H1 (cell line): ENCODE measurements around the gene ZFP1. TPM values are rescaled to one million over a fixed set of nuclear protein-coding genes. Genes with fewer than 3 reads are reported as not detected.

ENCODE experiments used
- CTCF ChIA-PET: fragments of 300-600 bp; sonication (Branson Sonifier 250); formaldehyde crosslinking; loops from one replicate; lab custom pipeline; 2021; ENCODE audit not compliant: partially characterized antibody; lab: Charles Lee
- POLR2A ChIA-PET: fragments of 300-600 bp; sonication (Branson Sonifier 250); formaldehyde crosslinking; loops from one replicate; lab custom pipeline; 2021; ENCODE audit warnings: inconsistent platforms; ENCODE audit not compliant: partially characterized antibody; lab: Charles Lee
- DNase-seq, 2 experiments: peaks; one replicate each; pipeline versions ENCODE4 v3.0.0 to v3.0.0-alpha.2; 2010 to 2022; ENCODE audit warnings: low spot score in 2 of 2, low read depth in 1 of 2, mixed read lengths in 1 of 2
- FAIRE-seq: peaks from 2 replicates; lab custom pipeline; 2011; peaks lifted over from hg19 to GRCh38; lab: Jason Lieb, UNC
- H2AFZ ChIP-seq: 2 replicates; pipeline ENCODE4 v1.8.1; 2012; ENCODE audit warnings: low read length, inconsistent platforms
- H2AK5ac ChIP-seq: 2 replicates; pipeline ENCODE4 v1.6.1; 2013; ENCODE audit warnings: low read depth, low read length
- H2BK120ac ChIP-seq: replicated peaks from 2 replicates; pipeline ENCODE3; 2013; ENCODE audit warnings: low read depth, low read length, inconsistent platforms
- H2BK12ac ChIP-seq: 2 replicates; pipeline ENCODE4 v1.6.1; 2013; ENCODE audit warnings: low read depth, low read length
- H2BK15ac ChIP-seq: 2 replicates; pipeline ENCODE4 v1.6.1; 2013; ENCODE audit warnings: low read length
- H2BK20ac ChIP-seq: 2 replicates; pipeline ENCODE4 v1.6.1; 2013; ENCODE audit warnings: low read length
- H2BK5ac ChIP-seq: 2 replicates; pipeline ENCODE4 v1.6.1; 2013; ENCODE audit warnings: low read depth, low read length
- H3K14ac ChIP-seq: 2 replicates; pipeline ENCODE4 v1.6.1; 2013; ENCODE audit warnings: inconsistent platforms; ENCODE audit not compliant: insufficient read length
- H3K18ac ChIP-seq: 2 replicates; pipeline ENCODE4 v1.6.1; 2013; ENCODE audit warnings: low read length; ENCODE audit errors: extremely low read depth
- H3K23ac ChIP-seq: 2 replicates; pipeline ENCODE4 v1.6.1; 2013; ENCODE audit warnings: inconsistent platforms; ENCODE audit not compliant: insufficient read length
- H3K23me2 ChIP-seq: 2 replicates; pipeline ENCODE4 v1.6.1; 2013; ENCODE audit warnings: low read depth, low read length
- H3K27ac ChIP-seq: 2 replicates; pipeline ENCODE4 v1.6.1; 2011; ENCODE audit warnings: low read depth, low read length, inconsistent platforms
- H3K27me3 ChIP-seq, 4 experiments: replicated peaks in 1 of 4; 1 replicate in 1 of 4; 2 replicates in 3 of 4; pipeline versions ENCODE4 v1.6.1 to v1.8.1; 2011 to 2013; ENCODE audit warnings: low read length in 3 of 4, mild to moderate bottlenecking in 3 of 4, inconsistent platforms in 2 of 4, mixed read lengths in 2 of 4, moderate library complexity in 1 of 4; ENCODE audit not compliant: control insufficient read depth in 3 of 4, insufficient read depth in 3 of 4; ENCODE audit errors: extremely low read depth in 1 of 4
- H3K36me3 ChIP-seq, 4 experiments: 2 replicates each; pipeline versions ENCODE4 v1.6.1 to v1.8.1; 2011 to 2013; ENCODE audit warnings: mild to moderate bottlenecking in 4 of 4, low read length in 3 of 4, moderate library complexity in 2 of 4, control low read depth in 1 of 4, inconsistent platforms in 1 of 4; ENCODE audit not compliant: insufficient read depth in 4 of 4, control insufficient read depth in 2 of 4
- H3K4ac ChIP-seq: replicated peaks from 2 replicates; pipeline ENCODE3; 2013; ENCODE audit warnings: low read length, low read depth, mixed read lengths, inconsistent platforms; ENCODE audit not compliant: insufficient read length
- H3K4me1 ChIP-seq, 4 experiments: replicated peaks in 1 of 4; 1 replicate in 1 of 4; 2 replicates in 3 of 4; pipeline versions ENCODE4 v1.6.1 to v1.8.1; 2011 to 2013; ENCODE audit warnings: low read length in 3 of 4, inconsistent platforms in 2 of 4, mixed read lengths in 1 of 4; ENCODE audit not compliant: insufficient read depth in 4 of 4, control insufficient read depth in 3 of 4
- H3K4me2 ChIP-seq, 2 experiments: 2 replicates each; pipeline versions ENCODE4 v1.6.1 to v1.8.1; 2011 to 2013; ENCODE audit warnings: low read depth in 2 of 2, low read length in 2 of 2, control low read depth in 1 of 2, inconsistent platforms in 1 of 2, mild to moderate bottlenecking in 1 of 2; ENCODE audit not compliant: insufficient read depth in 1 of 2
- H3K4me3 ChIP-seq, 4 experiments: fragments of 200-600, 300-600 bp in 1 of 4; sonication (generic), shearing (Covaris generic), sonication (Bioruptor Twin) in 1 of 4; 2 replicates each; pipeline versions ENCODE4 v1.5.1 to v1.8.1; 2011 to 2016; ENCODE audit warnings: low read length in 4 of 4, low read depth in 3 of 4, control low read depth in 2 of 4, inconsistent platforms in 2 of 4, mild to moderate bottlenecking in 2 of 4, mixed read lengths in 1 of 4, moderate library complexity in 1 of 4; ENCODE audit not compliant: insufficient read depth in 2 of 4; ENCODE audit errors: extremely low read depth in 1 of 4
- H3K56ac ChIP-seq: replicated peaks from 2 replicates; pipeline ENCODE3; 2013; ENCODE audit warnings: low read depth, mild to moderate bottlenecking, mixed read lengths, low read length, inconsistent platforms; ENCODE audit not compliant: insufficient read length
- H3K79me1 ChIP-seq: 2 replicates; pipeline ENCODE4 v1.6.1; 2013; ENCODE audit warnings: low read depth, low read length, control low read depth
- H3K79me2 ChIP-seq, 2 experiments: 2 replicates each; pipeline versions ENCODE4 v1.6.1 to v1.8.1; 2012 to 2013; ENCODE audit warnings: low read length in 2 of 2, mild to moderate bottlenecking in 2 of 2, inconsistent platforms in 1 of 2; ENCODE audit not compliant: insufficient read depth in 2 of 2, control insufficient read depth in 1 of 2
- H3K9ac ChIP-seq, 4 experiments: replicated peaks in 1 of 4; 1 replicate in 1 of 4; 2 replicates in 3 of 4; pipeline versions ENCODE4 v1.6.1 to v1.8.1; 2011 to 2013; ENCODE audit warnings: low read depth in 3 of 4, low read length in 3 of 4, control low read depth in 2 of 4, mild to moderate bottlenecking in 2 of 4, moderate library complexity in 2 of 4, inconsistent platforms in 1 of 4; ENCODE audit errors: extremely low read depth in 1 of 4
- H3K9me3 ChIP-seq, 2 experiments: 2 replicates each; pipeline versions ENCODE4 v1.6.1 to v1.8.1; 2012 to 2013; ENCODE audit warnings: mild to moderate bottlenecking in 2 of 2, moderate library complexity in 2 of 2, control low read depth in 1 of 2, inconsistent platforms in 1 of 2, low read depth in 1 of 2, low read length in 1 of 2, mixed read lengths in 1 of 2; ENCODE audit not compliant: insufficient read depth in 2 of 2
- H4K20me1 ChIP-seq, 2 experiments: replicated peaks in 1 of 2; 2 replicates each; pipeline versions ENCODE3 to v1.8.1; 2011 to 2013; ENCODE audit warnings: inconsistent platforms in 2 of 2, low read length in 2 of 2, mild to moderate bottlenecking in 1 of 2; ENCODE audit not compliant: insufficient read depth in 2 of 2, control insufficient read depth in 1 of 2
- H4K5ac ChIP-seq: 2 replicates; pipeline ENCODE4 v1.6.1; 2013; ENCODE audit warnings: low read length, low read depth, mixed read lengths, inconsistent platforms; ENCODE audit not compliant: insufficient read length
- H4K8ac ChIP-seq: 2 replicates; pipeline ENCODE4 v1.8.0; 2013; ENCODE audit warnings: mild to moderate bottlenecking, moderate library complexity, low read length, inconsistent platforms; ENCODE audit not compliant: insufficient read depth; ENCODE audit errors: extremely low read depth
- H4K91ac ChIP-seq: replicated peaks from 2 replicates; pipeline ENCODE3; 2013; ENCODE audit warnings: low read length, mixed read lengths, inconsistent platforms; ENCODE audit not compliant: insufficient read length
- CBX8 ChIP-seq: fragments of 300-800, 300-1000 bp; sonication (generic); IDR thresholded peaks from 2 replicates; pipeline ENCODE4 v1.7.1; 2016; ENCODE audit warnings: low read depth, low read length, borderline replicate concordance
- TEAD4 ChIP-seq: IDR thresholded peaks from 2 replicates; pipeline ENCODE4 v1.6.1; 2012; ENCODE audit warnings: low read depth, low read length, inconsistent platforms, mixed read lengths
- WGBS, 2 experiments: shearing (Covaris generic) in 1 of 2; methylation state at CpG; one replicate each; pipeline versions ENCODE4 v1.1.6 to v1.1.7; 2013 to 2015; ENCODE audit warnings: low lambda C conversion rate in 2 of 2, mixed read lengths in 2 of 2, inconsistent platforms in 1 of 2, low coverage in 1 of 2, missing lambda C conversion rate in 1 of 2; ENCODE audit not compliant: insufficient replicate concordance in 2 of 2, insufficient coverage in 1 of 2, insufficient read length in 1 of 2; ENCODE audit errors: extremely low coverage in 1 of 2, missing lambda C conversion rate in 1 of 2; 5-methylcytosine and 5-hydroxymethylcytosine counted together
- polyA plus RNA-seq, 7 experiments: library from polyadenylated mRNA; depleted of rRNA in 3 of 7; stranded (reverse) in 5 of 7; unstranded in 2 of 7; fragments of >200 nt in 5 of 7; fragments of 200-250 nt in 2 of 7; gene quantifications; 1 replicate in 5 of 7; 2 replicates in 1 of 7; 4 replicates in 1 of 7; pipeline versions ENCODE4 v1.2.1 to v1.2.3, GENCODE V29; 2011 to 2013; ENCODE audit warnings: missing spikeins in 2 of 7, mixed read lengths in 2 of 7
- total RNA-seq: library from RNA; stranded (reverse); fragmentation: NEBNext Ultra II Directional; extraction: Animal tissue kit (Norgen Biotek cat#: 25700); gene quantifications from 2 replicates; pipeline ENCODE4 v1.2.1, GENCODE V29; 2021

Gene ZFP1
- total and polyA plus RNA-seq, 2 of the 8 experiments (the other 6 are each of a cell fraction or from before 2014, with no cell fraction given), result 4.0 to 11.2 TPM

DNA sequence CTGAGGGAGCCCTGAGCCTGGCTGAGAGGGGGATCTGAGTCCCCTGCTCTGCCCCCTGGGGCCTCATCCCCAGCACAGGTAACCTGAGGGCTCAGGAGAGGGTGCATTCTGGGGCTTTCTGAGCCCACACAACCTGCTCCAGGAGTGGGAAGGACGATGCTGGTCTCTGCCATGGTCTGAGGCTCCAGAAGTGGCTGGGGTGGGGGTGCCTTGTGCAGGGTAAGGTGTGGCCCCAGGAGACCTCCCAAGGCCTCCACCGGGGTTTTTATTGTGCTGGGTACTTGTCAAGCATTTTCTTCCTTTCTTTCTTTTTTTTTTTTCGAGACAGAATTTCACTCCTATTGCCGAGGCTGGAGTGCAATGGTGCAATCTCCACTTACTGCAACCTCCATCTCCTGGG, 70.8 kb downstream of the ZFP1 start:
- DNase-seq, result no peak
- Histone ChIP-seq H2BK120ac (no peak overlapping the region), H3K4me2 (no peak overlapping the region), H3K79me1 (no peaks in the 10 kb centered on the region), H3K27ac (no peak overlapping the region), H2BK5ac (no peak overlapping the region), H3K27me3 (no peaks in the 10 kb centered on the region), H2AK5ac (no peak overlapping the region), H3K4ac (no peak overlapping the region), H2BK20ac (no peak overlapping the region), H3K4me3 (no peak overlapping the region), H3K9me3 (no peaks in the 10 kb centered on the region), H4K5ac (no peak overlapping the region), H3K23me2 (no peaks in the 10 kb centered on the region), H2AFZ (no peak overlapping the region), H3K18ac (no peak overlapping the region), H3K36me3 (no peaks in the 10 kb centered on the region), H3K9ac (no peak overlapping the region), H4K91ac (no peak overlapping the region), H3K23ac (no peak overlapping the region), H3K14ac (no peak overlapping the region), H2BK12ac (no peak overlapping the region), H2BK15ac (no peak overlapping the region), H4K8ac (no peak overlapping the region), H4K20me1 (no peaks in the 10 kb centered on the region), H3K79me2 (no peaks in the 10 kb centered on the region), H3K4me1 (no peaks in the 10 kb centered on the region), H3K56ac (no peak overlapping the region)
- TF ChIP-seq CBX8, result no peak
- TF ChIP-seq TEAD4, result no peak
- CTCF ChIA-PET, result interaction anchor here (15.0 kb wide), 1 partner anchor 19 kb away, joined by 157 read pairs; no protein-coding TSS in a partner anchor
- WGBS, 2 experiments, result 90% methylated on average over 1 of the region's 4 CpGs; no CpG with 5 or more reads in 1 of the 2 experiments
- POLR2A ChIA-PET, result no interaction called here
- no peak for FAIRE-seq
